GM18517 (cell line): ENCODE data around the gene SLC9A4.

Source experiments
- ATAC-seq: cut with Tn5 transposase; IDR thresholded peaks from one replicate; pipeline ENCODE4 v1.9.1; 2021; ENCODE audit warnings: mild to moderate bottlenecking, moderate library complexity; ENCODE audit not compliant: unreplicated experiment

Gene SLC9A4

GRCh38 chr2:102453501-102453900 lies 19.5 kb upstream of the SLC9A4 start:
- no peak for ATAC-seq

GRCh38 chr2:102455061-102455670 lies 17.9 kb upstream of the SLC9A4 start:
- no peak for ATAC-seq

GRCh38 chr2:102460467-102460866 lies 12.6 kb upstream of the SLC9A4 start:
- ATAC-seq, result no peak

GRCh38 chr2:102461188-102461587 lies 11.8 kb upstream of the SLC9A4 start:
- no peak for ATAC-seq

GRCh38 chr2:102463160-102463559 lies 9.9 kb upstream of the SLC9A4 start:
- no peak for ATAC-seq

- no peak for ATAC-seq
Observed at GRCh38 chr2:102470168-102470567, 2.9 kb upstream of the SLC9A4 start.

- ATAC-seq, result no peak
Observed at GRCh38 chr2:102473631-102474030, 605 bp downstream of the SLC9A4 start.

- ATAC-seq, result no peak
Observed at GRCh38 chr2:102474785-102475184, 1.8 kb downstream of the SLC9A4 start.

- ATAC-seq, result no peak
Observed at GRCh38 chr2:102478686-102479470, 5.9 kb downstream of the SLC9A4 start.

GRCh38 chr2:102480285-102481195 lies 7.5 kb downstream of the SLC9A4 start:
- no peak for ATAC-seq

GRCh38 chr2:102481931-102482330 lies 8.9 kb downstream of the SLC9A4 start:
- ATAC-seq, result no peak

- ATAC-seq, result no peak
Observed at GRCh38 chr2:102483086-102483485, 10.1 kb downstream of the SLC9A4 start.

- no peak for ATAC-seq
Observed at GRCh38 chr2:102484310-102485061, 11.5 kb downstream of the SLC9A4 start.

- no peak for ATAC-seq
Observed at GRCh38 chr2:102485147-102485785, 12.2 kb downstream of the SLC9A4 start.

- no peak for ATAC-seq
Observed at GRCh38 chr2:102486941-102487702, 14.1 kb downstream of the SLC9A4 start.

- ATAC-seq, result no peak
Observed at GRCh38 chr2:102487761-102488462, 14.9 kb downstream of the SLC9A4 start.

GRCh38 chr2:102489646-102490045 lies 16.6 kb downstream of the SLC9A4 start:
- no peak for ATAC-seq

- ATAC-seq, result no peak
Observed at GRCh38 chr2:102492006-102492405, 19.0 kb downstream of the SLC9A4 start.

- no peak for ATAC-seq
Observed at GRCh38 chr2:102494570-102494969, 21.5 kb downstream of the SLC9A4 start.
